GM18526 (cell line): ENCODE data around the gene NYAP2.

Experiments used
- POLR2A ChIP-seq: IDR thresholded peaks from 3 replicates; pipeline ENCODE4 v1.6.1; 2011; ENCODE audit not compliant: insufficient read length; ENCODE audit errors: extremely low read depth

Gene NYAP2

GRCh38 chr2:225399504-225399903, at the start of gene NYAP2:
Gene NYAP2, plus strand, starts transcription at chr2:225399710. Its CDS starts 9,171 bp downstream, at chr2:225408881.
- no peak for TF ChIP-seq POLR2A

DNA sequence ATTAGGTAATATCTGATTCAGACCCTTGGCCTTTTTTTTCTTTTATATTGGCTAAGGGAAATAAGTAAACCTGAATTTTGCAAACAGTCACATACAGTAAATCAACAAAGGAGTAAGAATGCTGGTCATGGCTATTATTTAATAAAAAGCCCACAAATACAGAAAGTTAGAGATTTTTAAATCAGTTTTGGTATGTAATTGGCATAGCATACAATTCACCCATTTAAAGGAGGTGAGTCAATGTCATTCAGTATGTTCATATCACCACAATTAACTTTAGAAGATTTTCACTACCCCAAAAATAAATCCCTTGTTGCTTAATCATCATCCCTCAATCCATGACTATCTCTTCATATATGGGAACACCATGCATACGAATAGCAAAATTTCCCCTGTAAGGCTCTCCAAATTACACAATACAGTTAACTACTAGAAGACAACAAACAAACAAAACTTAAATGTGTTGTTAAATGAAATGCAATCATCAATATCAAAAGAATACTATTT, 45.9 kb upstream of the NYAP2 start:
- no peak for TF ChIP-seq POLR2A

DNA sequence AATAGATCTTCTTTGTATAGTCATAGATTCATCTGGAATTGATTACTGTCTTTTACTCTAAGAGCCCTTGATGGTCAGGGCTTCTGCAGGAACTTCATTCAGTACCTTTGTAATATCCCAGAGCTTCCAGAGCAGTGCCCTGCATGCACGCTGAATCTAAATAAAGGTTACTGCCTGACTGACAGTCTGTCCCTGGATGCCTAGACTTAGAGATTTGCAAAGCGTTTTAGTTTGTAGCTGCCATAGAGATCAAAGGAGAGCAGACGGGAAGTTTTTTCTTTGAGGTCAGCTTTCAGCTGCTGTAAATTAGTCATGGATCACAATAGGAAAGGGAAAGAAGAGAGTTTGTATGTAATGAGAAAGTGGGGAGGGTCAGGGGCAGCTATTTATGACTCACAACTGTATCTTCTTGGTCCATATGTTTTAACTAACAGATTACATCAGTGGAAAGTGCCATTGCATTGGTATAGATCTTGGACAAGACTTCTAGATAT, 45.2 kb upstream of the NYAP2 start:
- no peak for TF ChIP-seq POLR2A

- no peak for TF ChIP-seq POLR2A
Observed at GRCh38 chr2:225355788-225356187, 43.7 kb upstream of the NYAP2 start.

GRCh38 chr2:225366731-225367130, 32.8 kb upstream of the NYAP2 start:
- no peak for TF ChIP-seq POLR2A

DNA sequence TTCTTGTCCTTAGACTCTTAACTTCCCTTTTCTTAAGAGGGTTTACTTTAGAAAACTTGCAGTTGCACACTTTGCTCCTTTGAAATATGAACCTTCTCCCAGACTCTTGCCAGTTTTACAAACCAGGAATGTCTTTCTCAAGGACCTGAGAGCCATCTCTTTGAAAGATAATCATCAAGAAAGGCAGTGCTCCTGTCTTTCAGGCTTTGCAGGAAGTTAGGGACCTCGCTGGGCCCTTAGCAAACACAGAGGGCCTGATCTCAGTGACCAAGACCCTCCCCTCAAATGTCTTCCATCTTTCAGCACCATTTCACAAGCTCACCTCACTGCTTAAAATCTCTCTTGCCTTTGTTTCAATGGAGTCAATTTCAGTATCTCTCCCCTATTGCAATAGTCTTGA, 32.0 kb upstream of the NYAP2 start:
- TF ChIP-seq POLR2A: no peak

GRCh38 chr2:225378984-225379383, 20.5 kb upstream of the NYAP2 start:
- TF ChIP-seq POLR2A: no peak

DNA sequence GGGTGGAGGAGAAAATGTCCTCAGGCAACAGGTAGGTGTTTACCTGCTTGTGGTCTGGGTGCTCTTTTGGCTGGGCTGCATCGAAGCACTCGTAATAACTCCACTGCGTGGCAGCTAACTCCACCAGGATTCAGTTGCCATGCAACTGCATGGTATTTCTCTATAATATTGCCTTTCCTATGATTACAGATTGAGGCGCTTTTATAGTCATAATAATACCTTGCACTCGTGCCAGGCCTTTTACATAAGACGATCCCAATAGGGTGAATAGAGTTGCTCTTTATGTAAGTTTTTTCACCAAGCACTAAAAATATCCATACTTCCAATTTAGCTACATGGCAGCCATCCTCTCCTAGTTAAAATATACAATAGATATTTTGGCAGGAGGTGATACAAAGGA, 19.7 kb upstream of the NYAP2 start:
- TF ChIP-seq POLR2A: no peak

GRCh38 chr2:225381609-225382008, 17.9 kb upstream of the NYAP2 start:
- no peak for TF ChIP-seq POLR2A

DNA sequence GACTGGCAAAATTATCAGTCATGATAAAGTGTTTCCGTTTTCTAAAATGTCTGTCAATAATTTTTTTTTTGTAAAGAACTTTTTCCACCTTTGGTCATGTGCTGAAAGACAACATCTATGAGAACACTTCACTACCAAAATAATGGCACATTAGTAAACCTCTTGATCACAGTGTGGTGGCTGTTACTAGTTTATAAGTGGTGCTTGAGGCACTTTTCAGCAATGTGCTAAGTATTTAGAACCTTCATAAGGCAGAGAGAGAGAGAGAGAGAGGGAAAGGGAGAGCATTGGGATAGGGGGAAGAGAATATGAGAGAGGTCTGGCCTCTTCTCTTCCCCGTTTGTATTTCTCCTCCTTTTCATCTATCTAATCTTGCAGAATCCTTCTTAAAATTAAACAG, 1.1 kb upstream of the NYAP2 start:
- no peak for TF ChIP-seq POLR2A

DNA sequence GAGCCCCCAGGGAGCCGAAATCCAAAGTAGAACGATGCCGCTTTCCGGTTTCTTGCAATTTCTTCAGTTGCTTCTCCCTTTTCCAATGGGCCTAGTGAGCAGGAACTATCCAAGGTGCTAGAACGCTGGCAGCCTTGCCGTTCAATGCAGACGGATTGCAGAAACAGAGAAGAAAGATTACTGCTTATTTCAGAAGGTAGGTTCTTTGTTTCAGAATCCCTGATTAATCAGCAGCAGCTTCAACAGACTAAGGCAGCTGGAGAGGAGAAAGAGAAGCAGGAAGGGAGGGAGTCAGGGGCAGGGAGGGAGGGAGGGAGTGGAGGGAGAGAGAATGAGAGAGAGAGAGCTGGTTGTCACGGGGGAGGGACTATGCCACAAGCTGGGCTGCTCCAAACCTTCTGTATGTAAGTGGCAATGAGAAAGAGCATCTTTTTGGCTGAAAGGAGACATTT, 576 bp downstream of the NYAP2 start:
- TF ChIP-seq POLR2A: no peak

DNA sequence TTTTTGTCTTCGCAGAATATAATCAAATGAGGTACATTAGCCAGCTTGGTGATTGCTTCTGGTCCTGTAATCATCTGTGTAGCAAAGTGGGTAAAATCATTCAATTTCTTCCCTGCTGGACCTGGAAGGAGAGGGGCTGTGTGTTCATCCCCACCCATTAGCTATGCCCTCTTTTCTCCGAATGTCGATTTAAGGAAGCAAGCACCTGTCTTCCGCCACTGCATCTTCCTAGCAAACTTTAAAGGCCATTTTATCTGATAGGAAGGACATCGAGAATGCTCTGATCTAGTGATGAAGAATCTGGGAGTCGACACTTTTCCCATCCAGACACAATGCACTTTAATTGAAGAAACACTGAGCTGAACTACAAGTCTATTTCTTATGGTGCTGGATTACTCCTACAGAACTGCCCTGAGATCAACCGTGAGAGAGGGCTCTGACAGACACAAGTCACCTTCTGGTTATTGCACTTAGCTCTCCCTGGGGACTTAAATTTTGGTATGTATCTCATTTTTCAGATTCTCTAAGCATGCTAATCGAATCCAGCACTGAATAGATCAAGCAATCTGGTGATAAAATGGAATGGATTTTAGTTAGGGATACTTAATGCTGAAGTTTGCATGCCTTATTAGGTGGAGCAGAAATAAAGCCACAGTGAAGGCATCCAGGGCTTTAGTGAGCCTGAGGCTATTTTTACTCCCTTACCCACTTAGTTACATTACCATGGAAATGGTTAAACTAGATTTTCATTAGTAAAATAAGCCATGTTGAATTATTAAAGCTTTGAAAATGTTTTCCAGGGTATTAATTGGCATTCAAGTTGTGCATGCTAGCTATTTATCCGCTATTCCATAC, 1.3 kb downstream of the NYAP2 start:
- TF ChIP-seq POLR2A: no peak

DNA sequence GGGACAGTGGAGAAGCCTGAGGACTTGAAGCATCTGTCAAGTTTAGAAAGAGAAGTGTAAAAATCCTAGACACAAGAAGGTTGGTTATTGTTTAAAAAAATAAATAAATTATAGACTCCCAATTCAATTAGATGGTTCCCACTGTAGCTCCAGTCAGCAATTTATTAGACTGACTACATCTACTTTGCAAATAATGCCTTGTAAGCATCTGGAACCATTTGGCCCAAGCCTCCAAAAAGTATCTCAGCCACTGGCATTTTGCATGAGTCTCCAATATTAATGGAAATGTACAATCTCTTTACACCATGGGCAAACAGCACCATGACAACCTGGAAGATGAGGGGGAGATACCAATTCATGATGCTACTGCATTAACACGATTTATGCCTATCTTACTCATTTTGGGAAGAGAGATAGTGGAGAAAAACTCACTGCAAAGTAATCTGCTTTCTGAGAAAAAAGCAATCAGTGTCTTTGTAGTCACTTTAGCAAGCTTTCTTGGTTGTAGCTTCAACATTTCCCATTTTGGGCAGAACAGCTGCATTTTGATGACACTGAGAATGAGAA, 2.8 kb downstream of the NYAP2 start:
- no peak for TF ChIP-seq POLR2A

- TF ChIP-seq POLR2A: no peak
Observed at GRCh38 chr2:225411452-225411851, 11.9 kb downstream of the NYAP2 start.

GRCh38 chr2:225413786-225414185, 14.3 kb downstream of the NYAP2 start:
- no peak for TF ChIP-seq POLR2A

GRCh38 chr2:225414902-225415301, 15.4 kb downstream of the NYAP2 start:
- no peak for TF ChIP-seq POLR2A

DNA sequence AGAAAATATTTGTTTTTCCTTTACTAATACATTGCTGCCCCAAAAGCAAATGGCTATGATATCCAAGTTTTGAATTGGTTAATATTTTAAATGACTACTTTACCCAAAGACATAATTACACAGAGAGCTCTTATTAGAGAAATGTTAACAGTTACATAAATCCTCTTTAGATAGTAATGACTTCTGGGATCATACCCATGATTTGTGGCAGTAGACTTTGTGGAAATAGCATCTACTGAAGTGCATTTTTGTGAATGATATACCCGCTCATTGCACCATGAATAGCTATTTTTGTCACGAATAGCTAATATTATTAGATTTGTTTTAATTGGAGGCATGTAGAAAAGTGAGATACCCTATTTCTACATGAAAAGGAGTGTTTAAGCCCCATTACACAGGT, 15.8 kb downstream of the NYAP2 start:
- no peak for TF ChIP-seq POLR2A

GRCh38 chr2:225415792-225416191, 16.3 kb downstream of the NYAP2 start:
- TF ChIP-seq POLR2A: no peak
